Erythroblast (primary cell): ENCODE measurements around the gene AACS.
A peak's percentile ranks its signal among the peaks of the same experiment; 100 is the strongest.
"Not testable (repeated sequence)": the region's sequence is repeated elsewhere in the genome, so short reads cannot be mapped to it uniquely, and the experiment has no call there.

Source experiments
- DNase-seq, 2 experiments: peaks; one replicate each; lab custom pipeline; 2025; lab: John Stamatoyannopoulos, UW
- GATA1 ChIP-seq: IDR thresholded peaks from 2 replicates; pipeline ENCODE4 v1.6.1; 2011; ENCODE audit warnings: low read depth, mild to moderate bottlenecking, control low read depth, low read length, moderate library complexity
- POLR2A ChIP-seq: IDR thresholded peaks from 2 replicates; pipeline ENCODE4 v1.6.1; 2011; ENCODE audit warnings: mild to moderate bottlenecking, low read length

The AACS gene

GRCh38 chr12:125033288-125033687 lies 31.9 kb upstream of the AACS start:
- TF ChIP-seq GATA1 (no peak), POLR2A (no peak)
- no peak for DNase-seq

GRCh38 chr12:125038976-125039625 lies 26.1 kb upstream of the AACS start:
- TF ChIP-seq GATA1, result no peak
- TF ChIP-seq POLR2A, result no peak
- DNase-seq, result no peak

- TF ChIP-seq GATA1 (no peak), POLR2A (no peak)
- no peak for DNase-seq
These were observed 16.2 kb upstream of the AACS start for GRCh38 chr12:125049093-125049458.

GRCh38 chr12:125050446-125050845 lies 14.8 kb upstream of the AACS start:
- no peak for TF ChIP-seq POLR2A
- DNase-seq, result no peak

GRCh38 chr12:125050868-125051267 lies 14.4 kb upstream of the AACS start:
- no peak for DNase-seq
- TF ChIP-seq POLR2A (no peak), GATA1 (no peak)

GRCh38 chr12:125053821-125054220 lies 11.4 kb upstream of the AACS start:
- TF ChIP-seq POLR2A (no peak), GATA1 (no peak)
- DNase-seq, result no peak

- TF ChIP-seq POLR2A, result no peak
- no peak for TF ChIP-seq GATA1
- DNase-seq, result no peak
These were observed 9.6 kb upstream of the AACS start for GRCh38 chr12:125055591-125055990.

- TF ChIP-seq POLR2A, result no peak
- TF ChIP-seq GATA1, result no peak
- no peak for DNase-seq
These were observed 8.9 kb upstream of the AACS start for GRCh38 chr12:125056306-125056705.

- TF ChIP-seq GATA1, result no peak
- TF ChIP-seq POLR2A, result no peak
- DNase-seq, result no peak
These were observed 7.5 kb upstream of the AACS start for GRCh38 chr12:125057708-125058107.

- TF ChIP-seq GATA1, result no peak
- no peak for TF ChIP-seq POLR2A
- DNase-seq, result no peak
These were observed 4.0 kb upstream of the AACS start for GRCh38 chr12:125061229-125061628.

GRCh38 chr12:125063522-125063921 lies 1.7 kb upstream of the AACS start:
- DNase-seq, result not testable (repeated sequence)

GRCh38 chr12:125064492-125064891 lies 743 bp upstream of the AACS start:
- TF ChIP-seq GATA1 (no peak), POLR2A (no peak)

GRCh38 chr12:125065919-125066570 lies 810 bp downstream of the AACS start:
- TF ChIP-seq POLR2A, result no peak
- TF ChIP-seq GATA1, result no peak
- DNase-seq, result peak in 1 of 2 experiments; percentile 23

More at GRCh38 chr12:125064492-125064891, 743 bp upstream of the AACS start:
- DNase-seq, result no peak

GRCh38 chr12:125068391-125068790 lies 3.2 kb downstream of the AACS start:
- no peak for DNase-seq
- no peak for TF ChIP-seq POLR2A

GRCh38 chr12:125069616-125070015 lies 4.4 kb downstream of the AACS start:
- DNase-seq, result no peak
- no peak for TF ChIP-seq GATA1
- TF ChIP-seq POLR2A, result no peak

GRCh38 chr12:125070112-125070511 lies 4.9 kb downstream of the AACS start:
- no peak for DNase-seq

More at GRCh38 chr12:125070112-125070511, 4.9 kb downstream of the AACS start:
- TF ChIP-seq POLR2A (no peak), GATA1 (no peak)
